Measurements from ENCODE around the gene MOCS3. TPM values are rescaled to one million over a fixed set of nuclear protein-coding genes. Genes with fewer than 3 reads are reported as not detected.

Gene MOCS3
- total RNA-seq, 2 experiments from 2014 or later = 7.2 to 8.1 TPM

- CTCF ChIA-PET = no interaction called here
Measured at GRCh38 chr20:50999355-50999754, 40.7 kb downstream of the MOCS3 start.

GRCh38 chr20:51001430-51002265 lies 43.0 kb downstream of the MOCS3 start:
- CTCF ChIA-PET = interaction anchor here (0.6 to 1.6 kb wide), 2 partner anchors 317 to 1936 kb away, joined by 3 read pairs; no protein-coding TSS in a partner anchor
- POLR2A ChIA-PET = no interaction called here

More at GRCh38 chr20:50999355-50999754, 40.7 kb downstream of the MOCS3 start:
- POLR2A ChIA-PET = no interaction called here

GRCh38 chr20:51002633-51003032 lies 44.0 kb downstream of the MOCS3 start:
- ChIA-PET CTCF (interaction anchor here (1.6 kb wide), 1 partner anchor 316 kb away, joined by 3 read pairs; no protein-coding TSS in a partner anchor), POLR2A (no interaction called here)

GRCh38 chr20:51003753-51004152 lies 45.1 kb downstream of the MOCS3 start:
- ChIA-PET POLR2A (no interaction called here), CTCF (interaction anchor here (0.7 kb wide), 1 partner anchor 12 kb away, joined by 3 read pairs; no protein-coding TSS in a partner anchor)

GRCh38 chr20:51004305-51004727 lies 45.7 kb downstream of the MOCS3 start:
- POLR2A ChIA-PET = interaction anchor here (0.6 kb wide), 1 partner anchor 903 kb away, joined by 6 read pairs; no protein-coding TSS in a partner anchor
- CTCF ChIA-PET = no interaction called here

GRCh38 chr20:51004781-51005180 lies 46.2 kb downstream of the MOCS3 start:
- CTCF ChIA-PET = no interaction called here
- POLR2A ChIA-PET = interaction anchor here (0.6 kb wide), 1 partner anchor 903 kb away, joined by 6 read pairs; no protein-coding TSS in a partner anchor

- CTCF ChIA-PET = no interaction called here
- POLR2A ChIA-PET = interaction anchor here (0.6 kb wide), 1 partner anchor 902 kb away, joined by 6 read pairs; no protein-coding TSS in a partner anchor
Measured at GRCh38 chr20:51005214-51005613, 46.6 kb downstream of the MOCS3 start.

- ChIA-PET POLR2A (no interaction called here), CTCF (no interaction called here)
Measured at GRCh38 chr20:51008718-51009117, 50.1 kb downstream of the MOCS3 start.

GRCh38 chr20:51009303-51010042 lies 50.9 kb downstream of the MOCS3 start:
- CTCF ChIA-PET = no interaction called here
- POLR2A ChIA-PET = no interaction called here

GRCh38 chr20:51010043-51010365 lies 51.4 kb downstream of the MOCS3 start:
- CTCF ChIA-PET = no interaction called here
- POLR2A ChIA-PET = no interaction called here

GRCh38 chr20:51010932-51011331 lies 52.3 kb downstream of the MOCS3 start:
- ChIA-PET CTCF (interaction anchor here (0.7 kb wide), 1 partner anchor 15 kb away, joined by 5 read pairs; no protein-coding TSS in a partner anchor), POLR2A (no interaction called here)

- POLR2A ChIA-PET = no interaction called here
- CTCF ChIA-PET = no interaction called here
Measured at GRCh38 chr20:51011479-51011878, 52.9 kb downstream of the MOCS3 start.

- POLR2A ChIA-PET = no interaction called here
- CTCF ChIA-PET = interaction anchor here (1.5 kb wide), 1 partner anchor 31 kb away, joined by 3 read pairs; no protein-coding TSS in a partner anchor
Measured at GRCh38 chr20:51012357-51012756, 53.7 kb downstream of the MOCS3 start.

Other genes starting within 250 kb of the MOCS3 start
- gene PARD6B, start 227.2 kb upstream of the MOCS3 start, total RNA-seq = 1 to 10 TPM; 5.2 to 5.7 TPM
- gene BCAS4, start 163.8 kb upstream of the MOCS3 start, total RNA-seq = 10 to 100 TPM; 23.2 to 23.7 TPM
- gene ADNP, start 27.4 kb upstream of the MOCS3 start, total RNA-seq = 10 to 100 TPM; 74.7 to 81.5 TPM
- 10 to 100 TPM; 77.6 to 80.8 TPM for gene DPM1, start 286 bp upstream of the MOCS3 start, total RNA-seq
- 1 to 10 TPM; 4.0 to 4.3 TPM for gene KCNG1, start 64.3 kb downstream of the MOCS3 start, total RNA-seq

Measured in activated CD8-positive, alpha-beta memory T cell treated with anti-CD3 and anti-CD28 coated beads for 36 hours (primary cell).